GM19438 (cell line): Measurements from ENCODE around the gene MFRP.

ENCODE experiments used
- ATAC-seq: cut with Tn5 transposase; IDR thresholded peaks from one replicate; pipeline ENCODE4 v1.9.1; 2021; ENCODE audit warnings: low read depth; ENCODE audit not compliant: unreplicated experiment

Gene MFRP

GRCh38 chr11:119373059-119373920 is 26.8 kb upstream of the MFRP start:
- ATAC-seq: no peak

GRCh38 chr11:119372260-119373058 is 26.0 kb upstream of the MFRP start:
- no peak for ATAC-seq

- ATAC-seq: no peak
These were observed 25.3 kb upstream of the MFRP start for GRCh38 chr11:119371778-119372182.

- no peak for ATAC-seq
These were observed 24.6 kb upstream of the MFRP start for GRCh38 chr11:119371067-119371601.

- no peak for ATAC-seq
These were observed 24.1 kb upstream of the MFRP start for GRCh38 chr11:119370486-119371046.

GRCh38 chr11:119369132-119369925 is 22.8 kb upstream of the MFRP start:
- ATAC-seq: no peak

GRCh38 chr11:119368121-119369034 is 21.9 kb upstream of the MFRP start:
- no peak for ATAC-seq

GRCh38 chr11:119367661-119368120 is 21.2 kb upstream of the MFRP start:
- ATAC-seq: no peak

- ATAC-seq: no peak
These were observed 20.4 kb upstream of the MFRP start for GRCh38 chr11:119366690-119367620.

- no peak for ATAC-seq
These were observed 18.6 kb upstream of the MFRP start for GRCh38 chr11:119365071-119365591.

GRCh38 chr11:119363851-119364590 is 17.5 kb upstream of the MFRP start:
- ATAC-seq: peak; percentile 62

- no peak for ATAC-seq
These were observed 16.8 kb upstream of the MFRP start for GRCh38 chr11:119363081-119363850.

GRCh38 chr11:119362741-119363080 is 16.2 kb upstream of the MFRP start:
- ATAC-seq: no peak

- ATAC-seq: no peak
These were observed 15.6 kb upstream of the MFRP start for GRCh38 chr11:119361941-119362725.

- no peak for ATAC-seq
These were observed 14.7 kb upstream of the MFRP start for GRCh38 chr11:119361056-119361787.
